Measurements from ENCODE around the gene SFSWAP.
"Not testable (repeated sequence)": the region's sequence is repeated elsewhere in the genome, so short reads cannot be mapped to it uniquely, and the experiment has no call there.

Gene SFSWAP

GRCh38 chr12:131679816-131680215 is 31.1 kb upstream of the SFSWAP start:
- not testable (repeated sequence) for FAIRE-seq

DNA sequence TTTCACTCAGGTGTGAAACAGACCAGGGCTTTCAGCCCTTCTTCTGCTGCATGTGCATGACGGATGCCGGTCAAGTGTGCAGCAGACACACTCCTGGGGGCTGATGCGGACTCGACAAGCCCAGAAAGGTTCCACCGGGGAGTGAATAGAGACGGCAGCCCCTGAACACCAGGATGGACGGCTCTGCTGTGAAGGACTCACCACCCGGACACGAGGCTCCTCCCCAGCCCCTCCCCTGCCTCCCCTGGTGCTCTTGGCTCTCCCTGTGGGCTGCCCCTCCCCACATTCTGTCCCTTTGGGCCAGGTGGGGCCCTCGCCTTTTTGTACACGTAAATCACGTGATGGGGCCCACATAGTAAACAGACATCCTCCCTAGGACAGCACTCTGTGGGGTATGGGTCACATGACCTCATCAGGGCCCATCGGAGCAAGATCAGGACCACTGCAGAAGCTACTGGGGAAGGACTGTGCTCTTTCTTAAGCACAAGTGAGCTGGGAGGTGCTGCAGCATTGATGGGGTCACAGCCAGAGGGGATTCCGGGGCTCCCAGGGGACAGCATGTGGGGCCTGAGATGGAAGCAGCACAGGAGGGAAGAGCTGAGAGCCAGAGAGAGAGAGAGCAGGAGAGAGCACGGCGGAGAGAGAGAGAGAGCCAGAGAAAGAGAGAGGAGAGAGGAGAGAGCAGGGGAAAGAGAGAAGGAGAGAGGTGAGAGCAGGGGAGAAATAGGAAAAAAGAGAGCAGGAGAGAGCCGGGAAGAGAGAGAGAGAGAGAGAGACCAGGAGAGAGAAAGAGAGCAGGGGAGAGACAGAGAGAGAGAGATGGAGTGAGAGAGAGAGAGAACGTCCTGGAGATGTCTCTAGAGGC is 30.3 kb upstream of the SFSWAP start:
- not testable (repeated sequence) for FAIRE-seq

GRCh38 chr12:131681257-131681620 is 29.7 kb upstream of the SFSWAP start:
- no peak for FAIRE-seq

DNA sequence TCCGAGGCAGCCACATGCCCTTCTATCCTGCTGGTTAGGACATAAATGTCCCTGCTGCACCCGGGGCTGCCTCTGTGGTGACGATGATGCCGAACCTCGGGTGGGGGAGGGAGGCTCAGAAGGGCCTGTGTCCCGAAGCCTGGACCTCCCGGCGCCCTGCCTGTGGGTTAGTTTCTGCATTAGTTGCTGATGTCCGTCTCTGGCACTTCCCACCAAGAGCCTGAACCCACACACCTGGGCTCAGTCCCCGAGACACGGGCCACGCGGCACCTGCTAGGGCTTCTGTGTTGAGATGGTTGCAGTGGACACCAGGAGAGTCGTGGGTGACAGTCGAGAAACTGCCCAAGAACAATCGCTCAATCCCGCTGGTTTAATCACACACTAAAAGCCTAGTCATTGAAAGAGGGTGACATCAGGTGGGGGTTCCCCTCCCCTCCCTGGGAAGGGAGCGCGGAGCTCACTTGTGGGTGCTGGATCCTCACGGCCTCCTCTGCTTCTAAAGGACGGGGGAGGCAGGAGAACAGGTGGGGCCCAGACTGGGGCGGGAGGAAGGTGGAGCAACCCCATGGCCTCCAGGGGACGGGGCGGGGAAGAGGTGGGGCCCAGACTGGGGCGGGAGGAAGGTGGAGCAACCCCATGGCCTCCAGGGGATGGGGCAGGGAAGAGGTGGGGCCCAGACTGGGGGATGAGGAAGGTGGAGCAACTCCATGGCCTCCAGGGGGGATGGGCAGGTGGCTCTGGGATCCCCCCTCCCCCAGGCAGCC is 29.0 kb upstream of the SFSWAP start:
- not testable (repeated sequence) for FAIRE-seq

GRCh38 chr12:131682510-131682895 is 28.4 kb upstream of the SFSWAP start:
- no peak for FAIRE-seq

- FAIRE-seq = no peak
Observed at GRCh38 chr12:131683266-131684014, 27.4 kb upstream of the SFSWAP start.

DNA sequence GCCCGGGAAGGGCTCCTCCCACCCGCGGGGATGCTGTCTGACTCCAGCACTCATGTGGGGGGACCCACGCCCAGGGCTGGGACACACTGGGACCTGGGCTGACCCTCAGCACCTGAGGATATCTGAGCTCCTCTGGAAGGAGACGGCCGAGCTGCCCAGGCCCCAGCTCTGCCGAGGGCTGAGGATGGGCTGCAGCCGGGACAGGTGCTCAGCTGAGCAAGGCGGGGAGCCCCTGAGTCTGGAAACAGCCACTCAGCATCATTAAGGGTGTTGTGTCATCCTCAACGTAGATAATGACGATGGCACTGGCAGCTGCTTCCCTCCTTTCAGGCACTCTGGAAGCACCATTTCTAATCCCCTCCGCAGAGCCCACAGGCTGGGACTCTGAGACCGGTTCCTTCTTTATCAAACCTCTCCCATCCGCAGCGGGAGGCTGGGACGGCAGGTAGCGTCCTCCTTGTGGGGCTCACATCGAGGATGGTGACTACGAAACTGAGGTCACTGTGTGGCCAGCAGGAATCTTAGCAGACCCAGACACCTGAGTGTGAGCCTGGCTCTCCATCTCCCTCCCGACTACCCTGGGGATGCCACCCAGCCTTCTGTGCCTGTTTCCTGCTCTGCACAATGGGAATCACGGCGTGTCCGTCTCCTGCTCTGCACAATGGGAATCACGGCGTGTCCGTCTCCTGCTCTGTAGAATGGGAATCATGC is 26.7 kb upstream of the SFSWAP start:
- no peak for FAIRE-seq

DNA sequence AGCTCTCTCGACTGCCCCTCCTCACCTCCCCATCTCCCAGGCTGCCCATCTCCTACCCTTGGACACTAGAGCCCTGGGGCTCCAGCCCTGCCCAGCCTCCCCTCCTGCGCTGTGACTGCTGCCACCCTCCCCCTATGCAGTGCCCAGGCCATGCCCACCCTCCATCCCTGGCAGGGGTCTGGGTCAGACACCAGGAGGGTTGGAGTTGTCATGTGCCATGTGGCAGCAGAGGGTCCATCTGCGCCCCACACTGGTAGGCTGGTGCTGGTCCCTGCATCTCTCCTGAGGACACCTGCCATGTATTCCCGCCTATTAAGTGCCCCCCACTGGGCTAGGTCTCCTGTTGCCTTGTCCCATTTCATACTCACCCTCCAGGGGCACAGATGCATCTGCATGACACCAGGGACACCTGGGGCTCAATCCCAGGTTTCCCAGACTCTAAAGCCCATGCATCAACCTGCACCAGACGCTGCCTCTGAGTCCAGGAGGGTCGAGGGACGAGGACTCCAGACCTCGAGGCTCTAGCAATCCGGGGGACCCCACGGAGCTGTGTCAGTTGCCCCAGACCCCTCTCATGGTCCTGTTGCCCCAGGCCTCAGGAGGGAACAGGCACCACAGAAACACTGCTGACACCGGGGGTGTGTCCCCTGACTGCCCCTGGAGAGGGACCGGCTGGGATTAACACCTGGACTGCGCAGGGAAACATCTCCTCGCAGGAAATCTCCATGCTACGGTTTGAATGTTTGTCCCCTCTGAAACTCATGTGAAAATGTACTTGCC is 23.4 kb upstream of the SFSWAP start:
- no peak for FAIRE-seq

- FAIRE-seq = no peak
Observed at GRCh38 chr12:131688131-131688844, 22.6 kb upstream of the SFSWAP start.

- no peak for FAIRE-seq
Observed at GRCh38 chr12:131688845-131689154, 22.1 kb upstream of the SFSWAP start.

- FAIRE-seq = no peak
Observed at GRCh38 chr12:131690320-131690719, 20.6 kb upstream of the SFSWAP start.

DNA sequence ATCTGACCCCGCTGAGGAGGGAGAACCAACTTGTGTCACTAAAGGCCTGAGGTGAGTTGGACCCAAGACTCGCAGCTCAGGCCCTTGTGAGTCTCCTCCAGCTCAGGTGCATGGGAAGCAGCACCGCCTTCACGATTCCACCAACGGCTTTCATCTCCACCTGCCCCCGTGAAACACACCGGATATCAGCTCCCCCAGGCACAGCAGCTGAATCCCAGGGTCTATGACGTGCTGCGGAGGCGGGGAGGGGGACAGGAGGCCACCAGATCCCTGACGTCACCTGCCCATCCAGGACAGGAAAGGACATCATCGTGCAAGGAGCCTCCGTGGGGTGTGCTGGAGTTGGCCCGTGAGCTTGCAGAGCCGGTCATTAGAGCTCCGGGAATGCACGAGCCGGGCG is 18.5 kb upstream of the SFSWAP start:
- no peak for FAIRE-seq

DNA sequence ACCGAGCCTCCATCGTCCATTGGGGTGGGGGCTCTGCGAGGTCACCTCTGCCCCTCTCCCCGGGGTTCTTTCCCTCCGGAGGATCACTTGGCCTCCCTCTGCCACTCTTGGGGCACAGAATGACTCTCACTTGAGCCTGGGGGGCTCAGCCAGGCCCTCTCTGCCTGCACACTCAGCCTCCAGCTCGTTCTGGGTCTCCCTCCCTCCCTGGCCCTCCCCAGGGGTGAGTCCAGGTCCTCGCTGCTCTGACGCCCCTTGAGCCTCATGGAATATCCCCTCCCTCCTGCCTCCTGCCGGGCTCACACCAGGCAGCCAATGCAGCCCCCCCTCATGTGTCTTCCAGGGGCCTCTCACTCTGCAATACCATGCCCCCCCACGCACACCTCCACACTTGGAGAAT is 17.7 kb upstream of the SFSWAP start:
- FAIRE-seq = no peak

GRCh38 chr12:131694116-131694838 is 16.6 kb upstream of the SFSWAP start:
- no peak for FAIRE-seq

DNA sequence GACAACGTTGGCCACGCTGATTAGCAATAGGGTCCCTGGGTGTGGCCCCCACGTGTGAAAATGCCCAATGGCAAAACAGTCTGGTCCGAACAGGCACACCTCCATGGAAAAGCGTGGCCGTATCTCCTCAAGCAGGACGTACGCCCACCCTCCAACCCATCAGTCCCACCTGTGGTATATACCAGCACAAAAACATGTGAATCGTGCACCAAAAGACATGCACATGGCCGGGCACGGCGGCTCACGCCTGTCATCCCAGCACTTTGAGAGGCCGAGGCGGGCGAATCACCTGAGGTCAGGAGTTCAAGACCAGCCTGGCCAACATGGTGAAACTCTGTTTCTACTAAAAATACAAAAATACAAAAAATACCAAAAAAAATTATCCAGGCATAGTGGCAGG is 14.9 kb upstream of the SFSWAP start:
- FAIRE-seq = no peak

- no peak for FAIRE-seq
Observed at GRCh38 chr12:131698286-131698685, 12.6 kb upstream of the SFSWAP start.

GRCh38 chr12:131699434-131699833 is 11.5 kb upstream of the SFSWAP start:
- FAIRE-seq = no peak

DNA sequence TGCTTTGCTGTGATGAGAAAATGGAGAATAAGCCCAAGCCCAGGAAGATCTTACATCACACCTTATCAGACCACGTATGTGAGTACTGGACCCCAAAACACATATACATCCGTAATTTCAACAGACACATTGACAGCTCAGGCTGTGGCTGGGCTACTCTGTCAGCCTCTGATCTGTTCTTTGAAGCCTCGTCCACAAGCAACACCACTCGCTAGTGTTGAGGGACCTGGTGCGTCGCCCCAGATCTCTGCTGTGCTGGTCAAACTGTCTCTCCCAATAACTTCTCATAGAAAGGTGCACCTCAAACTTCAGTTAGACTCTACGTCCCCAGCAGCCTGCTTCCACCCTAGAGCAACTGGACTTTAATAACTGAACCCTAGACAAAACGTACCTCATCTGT is 10.6 kb upstream of the SFSWAP start:
- no peak for FAIRE-seq

DNA sequence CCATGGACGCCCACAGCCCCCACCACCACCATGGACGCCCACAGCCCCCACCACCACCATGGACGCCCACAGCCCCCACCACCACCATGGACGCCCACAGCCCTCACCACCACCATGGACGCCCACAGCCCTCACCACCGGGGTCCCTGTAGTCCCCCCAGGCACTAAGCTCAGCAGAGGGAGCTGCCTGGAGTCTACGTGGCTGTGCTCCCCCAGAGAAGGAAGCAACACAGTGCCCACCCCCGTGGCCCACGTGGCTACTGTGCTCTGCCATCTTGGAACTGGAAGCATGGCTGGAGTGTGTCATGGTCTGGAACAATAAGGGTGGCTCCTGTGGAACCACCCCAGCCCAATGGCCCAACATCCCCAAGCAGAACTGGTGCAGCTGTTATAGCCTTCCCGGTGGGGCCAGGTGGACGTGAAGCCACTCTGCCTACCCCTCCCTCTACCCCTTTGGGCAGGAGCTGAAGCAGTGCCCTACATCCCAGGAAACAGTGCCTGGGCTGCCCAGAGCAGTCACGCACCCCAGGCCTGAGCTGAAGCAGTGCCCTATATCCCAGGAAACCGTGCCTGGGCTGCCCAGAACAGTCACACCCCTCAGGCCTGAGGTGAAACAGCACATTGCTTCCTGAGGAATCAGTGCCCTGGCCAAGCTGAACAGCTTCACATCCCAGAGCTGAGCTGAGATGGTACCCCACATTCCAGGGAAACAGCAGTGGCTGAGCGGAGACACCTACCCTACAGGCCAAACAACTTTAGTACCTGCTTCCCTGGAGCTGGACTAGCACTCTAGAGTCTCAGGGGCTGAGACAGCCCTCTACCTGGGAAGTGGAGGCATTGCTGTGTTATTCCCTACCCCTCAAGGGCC is 9.0 kb upstream of the SFSWAP start:
- FAIRE-seq = no peak

- FAIRE-seq = no peak
Observed at GRCh38 chr12:131702573-131702877, 8.4 kb upstream of the SFSWAP start.

Data from G401.6 (cell line).